SJCRH30 (cell line): ENCODE results near the gene GINM1. TPM values are rescaled to one million over a fixed set of nuclear protein-coding genes. Genes with fewer than 3 reads are reported as not detected.
A peak's percentile ranks its signal among the peaks of the same experiment; 100 is the strongest.

Experiments used
- DNase-seq, 2 experiments: peaks; one replicate each; pipeline ENCODE4 v3.0.0-alpha.2; 2015 to 2020
- H3K27ac ChIP-seq: fragments of 250-450 bp; sonication (Bioruptor Pico); 2 replicates; pipeline ENCODE4 v1.5.1; 2020; ENCODE audit warnings: mild to moderate bottlenecking, moderate library complexity
- H3K27me3 ChIP-seq: fragments of 250-450 bp; sonication (Bioruptor Pico); 2 replicates; pipeline ENCODE4 v1.5.1; 2020; ENCODE audit warnings: mild to moderate bottlenecking, moderate library complexity
- H3K36me3 ChIP-seq: fragments of 250-450 bp; sonication (Bioruptor Pico); 2 replicates; pipeline ENCODE4 v1.5.1; 2020; ENCODE audit warnings: mild to moderate bottlenecking, moderate library complexity
- H3K4me1 ChIP-seq: fragments of 250-450 bp; sonication (Bioruptor Pico); 2 replicates; pipeline ENCODE4 v1.5.1; 2020; ENCODE audit warnings: mild to moderate bottlenecking, moderate library complexity
- H3K4me3 ChIP-seq: fragments of 250-450 bp; sonication (Bioruptor Pico); 2 replicates; pipeline ENCODE4 v1.5.1; 2020; ENCODE audit warnings: mild to moderate bottlenecking, moderate library complexity
- H3K9me3 ChIP-seq: fragments of 250-450 bp; sonication (Bioruptor Pico); replicated peaks from 2 replicates; pipeline ENCODE4 v1.5.1; 2020; ENCODE audit warnings: mild to moderate bottlenecking, moderate library complexity
- total RNA-seq: library from RNA; depleted of rRNA; stranded (reverse); fragments of >200 nt; shearing (Covaris generic); gene quantifications from 2 replicates; pipeline ENCODE4 v1.2.3, GENCODE V29; 2014

GINM1 gene
- total RNA-seq, 1 experiment from 2014 or later, result 35.1 TPM

DNA sequence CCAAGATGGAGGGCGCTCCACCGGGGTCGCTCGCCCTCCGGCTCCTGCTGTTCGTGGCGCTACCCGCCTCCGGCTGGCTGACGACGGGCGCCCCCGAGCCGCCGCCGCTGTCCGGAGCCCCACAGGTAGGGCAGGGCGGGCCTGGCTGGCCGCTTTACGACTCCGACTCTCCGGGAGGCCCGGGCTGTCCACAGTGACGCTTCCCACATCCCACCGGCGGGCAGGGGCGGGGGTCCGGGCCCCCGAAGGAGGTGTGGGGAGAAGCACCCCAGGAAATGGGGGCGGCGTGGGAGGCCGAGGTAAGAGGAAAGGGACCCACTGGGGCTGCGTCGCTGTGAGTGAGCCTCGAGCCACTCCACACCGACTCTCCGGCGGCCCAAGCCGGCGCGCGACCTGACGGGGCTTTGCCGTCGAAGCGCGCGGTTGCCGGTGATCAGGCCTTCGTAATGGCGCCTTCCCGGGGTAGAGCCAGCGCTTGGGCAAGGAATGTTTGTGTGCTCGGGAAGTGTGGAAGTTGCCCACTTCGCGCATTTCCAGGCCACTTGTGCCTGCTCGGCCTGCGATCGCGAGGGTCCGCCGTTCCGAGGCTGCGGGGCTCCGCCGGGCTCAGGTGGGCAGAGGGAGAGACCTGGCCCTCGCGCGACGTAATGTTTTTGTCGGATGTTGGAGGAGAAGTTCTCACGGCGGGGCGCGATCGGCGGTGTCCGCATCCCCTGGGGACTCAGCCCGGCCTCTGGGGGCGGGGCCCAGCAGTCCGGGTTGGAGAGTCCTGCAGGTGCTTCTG is 427 bp downstream of the GINM1 start:
- H3K4me1 ChIP-seq, result no peaks in the 10 kb centered on the region; the same call in none of the 2 replicates
- peak overlapping the region; percentile 95 for H3K4me3 ChIP-seq
- H3K9me3 ChIP-seq, result no peaks in the 10 kb centered on the region
- peak; percentile 47 to 50 for DNase-seq
- H3K27ac ChIP-seq, result peak overlapping the region; percentile 66
- H3K36me3 ChIP-seq, result no peaks in the 10 kb centered on the region
- H3K27me3 ChIP-seq, result no peaks in the 10 kb centered on the region

- Histone ChIP-seq H3K4me1 (no peaks in the 10 kb centered on the region; the same call in none of the 2 replicates), H3K9me3 (no peaks in the 10 kb centered on the region), H3K27ac (no peak overlapping the region), H3K27me3 (no peaks in the 10 kb centered on the region), H3K36me3 (no peaks in the 10 kb centered on the region), H3K4me3 (peak overlapping the region; percentile 95)
- DNase-seq, result no peak
Measured at GRCh38 chr6:149567194-149567586, 1.0 kb downstream of the GINM1 start.

GRCh38 chr6:149567945-149568585 is 1.9 kb downstream of the GINM1 start:
- no peaks in the 10 kb centered on the region for H3K9me3 ChIP-seq
- H3K4me1 ChIP-seq, result no peaks in the 10 kb centered on the region; the same call in none of the 2 replicates
- H3K36me3 ChIP-seq, result peaks cover 3% of the 10 kb centered on the region; the same call in 1 of the 2 replicates
- no peaks in the 10 kb centered on the region for H3K27me3 ChIP-seq
- DNase-seq, result no peak
- H3K4me3 ChIP-seq, result no peak overlapping the region
- no peak overlapping the region for H3K27ac ChIP-seq

- no peaks in the 10 kb centered on the region for H3K4me1 ChIP-seq
- no peaks in the 10 kb centered on the region for H3K27me3 ChIP-seq
- no peak overlapping the region for H3K4me3 ChIP-seq
- DNase-seq, result no peak
- no peaks in the 10 kb centered on the region for H3K9me3 ChIP-seq
- no peak overlapping the region for H3K27ac ChIP-seq
- peaks cover 37% of the 10 kb centered on the region for H3K36me3 ChIP-seq
Measured at GRCh38 chr6:149580880-149581279, 14.7 kb downstream of the GINM1 start.

- H3K4me1 ChIP-seq, result no peaks in the 10 kb centered on the region
- DNase-seq, result no peak
- H3K4me3 ChIP-seq, result no peak overlapping the region
- no peaks in the 10 kb centered on the region for H3K27me3 ChIP-seq
- H3K27ac ChIP-seq, result no peak overlapping the region
- no peaks in the 10 kb centered on the region for H3K9me3 ChIP-seq
- peaks cover 41% of the 10 kb centered on the region for H3K36me3 ChIP-seq
Measured at GRCh38 chr6:149581349-149581748, 15.2 kb downstream of the GINM1 start.

GRCh38 chr6:149586149-149586548 is 20.0 kb downstream of the GINM1 start:
- H3K9me3 ChIP-seq, result no peaks in the 10 kb centered on the region
- no peak for DNase-seq
- no peak overlapping the region for H3K27ac ChIP-seq
- H3K27me3 ChIP-seq, result no peaks in the 10 kb centered on the region
- no peaks in the 10 kb centered on the region for H3K4me1 ChIP-seq
- no peak overlapping the region for H3K4me3 ChIP-seq
- H3K36me3 ChIP-seq, result peaks cover 59% of the 10 kb centered on the region

DNA sequence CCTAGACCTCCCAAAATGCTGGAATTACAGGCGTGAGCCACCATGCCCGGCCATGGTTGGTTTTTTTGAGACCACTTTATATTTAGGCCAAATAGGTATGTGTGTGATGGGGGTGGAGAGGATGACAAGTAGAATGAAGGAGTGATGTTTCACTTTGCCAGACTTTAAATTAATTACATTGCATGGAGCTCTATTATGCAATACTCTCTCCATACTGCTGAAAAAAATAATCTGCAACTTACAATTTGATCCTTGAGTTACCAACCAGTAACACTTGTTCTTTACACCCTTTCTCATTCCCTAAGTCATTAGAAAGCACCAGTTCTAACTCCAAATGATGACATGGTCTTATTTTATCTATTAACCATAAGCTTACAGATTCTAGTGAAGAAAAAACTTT is 26.8 kb downstream of the GINM1 start:
- Histone ChIP-seq H3K4me3 (no peak overlapping the region), H3K4me1 (no peaks in the 10 kb centered on the region), H3K27me3 (no peaks in the 10 kb centered on the region), H3K27ac (no peak overlapping the region), H3K36me3 (peaks cover 60% of the 10 kb centered on the region), H3K9me3 (no peaks in the 10 kb centered on the region)
- DNase-seq, result no peak

DNA sequence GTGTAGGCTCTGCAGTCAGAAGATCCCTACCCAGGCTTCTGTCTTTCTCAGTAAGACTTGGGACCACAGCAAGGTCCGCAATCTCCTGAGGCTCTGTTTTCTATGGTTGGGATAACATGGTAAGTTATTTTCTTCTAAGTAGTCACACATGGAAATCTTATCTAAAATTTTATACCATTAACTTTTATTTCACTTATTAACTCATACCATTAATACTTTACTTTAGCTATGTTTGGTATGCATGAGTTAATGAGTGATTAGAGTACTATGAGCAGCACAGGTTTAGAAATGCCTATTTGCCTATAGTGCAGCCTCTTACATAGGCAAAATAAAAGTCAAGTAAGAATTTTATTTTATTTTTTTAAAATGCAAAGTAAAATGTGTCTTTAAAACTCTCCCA is 27.2 kb downstream of the GINM1 start:
- peaks cover 56% of the 10 kb centered on the region for H3K36me3 ChIP-seq
- no peak for DNase-seq
- no peaks in the 10 kb centered on the region for H3K9me3 ChIP-seq
- no peaks in the 10 kb centered on the region for H3K27me3 ChIP-seq
- H3K27ac ChIP-seq, result no peak overlapping the region
- no peaks in the 10 kb centered on the region for H3K4me1 ChIP-seq
- H3K4me3 ChIP-seq, result no peak overlapping the region

DNA sequence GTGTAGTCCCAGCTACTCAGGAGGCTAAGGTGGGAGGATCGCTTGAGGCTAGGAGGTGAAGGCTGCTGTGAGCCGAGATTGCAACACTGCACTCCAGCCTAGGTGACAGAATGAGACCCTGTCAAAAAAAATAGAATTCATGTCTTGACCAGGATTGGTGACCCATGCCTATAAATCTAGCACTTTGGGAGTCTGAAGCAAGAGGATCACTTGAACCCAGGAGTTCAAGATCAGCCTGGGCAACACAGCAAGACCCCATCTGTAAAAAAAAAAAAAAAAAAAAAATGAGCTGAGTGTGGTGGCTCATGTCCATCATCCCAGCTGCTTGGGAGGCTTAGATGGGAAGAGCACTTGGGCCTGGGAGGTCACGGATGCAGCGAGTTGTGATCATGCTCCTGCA is 34.3 kb downstream of the GINM1 start:
- Histone ChIP-seq H3K27me3 (no peaks in the 10 kb centered on the region), H3K4me1 (no peaks in the 10 kb centered on the region), H3K27ac (no peak overlapping the region), H3K4me3 (no peak overlapping the region), H3K36me3 (peaks cover 28% of the 10 kb centered on the region), H3K9me3 (no peaks in the 10 kb centered on the region)
- no peak for DNase-seq

GRCh38 chr6:149608381-149608982 is 42.3 kb downstream of the GINM1 start:
- peaks cover 3% of the 10 kb centered on the region; the same call in 1 of the 2 replicates for H3K9me3 ChIP-seq
- no peak overlapping the region for H3K27ac ChIP-seq
- H3K4me3 ChIP-seq, result no peak overlapping the region
- H3K27me3 ChIP-seq, result no peaks in the 10 kb centered on the region
- peaks cover 6% of the 10 kb centered on the region; the same call in 1 of the 2 replicates for H3K36me3 ChIP-seq
- H3K4me1 ChIP-seq, result no peaks in the 10 kb centered on the region
- no peak for DNase-seq

GRCh38 chr6:149614337-149614736 is 48.2 kb downstream of the GINM1 start:
- no peak overlapping the region for H3K4me3 ChIP-seq
- no peak for DNase-seq
- H3K27me3 ChIP-seq, result no peaks in the 10 kb centered on the region
- peaks cover 12% of the 10 kb centered on the region for H3K36me3 ChIP-seq
- peaks cover 3% of the 10 kb centered on the region; the same call in 1 of the 2 replicates for H3K9me3 ChIP-seq
- H3K27ac ChIP-seq, result no peak overlapping the region
- H3K4me1 ChIP-seq, result no peaks in the 10 kb centered on the region

DNA sequence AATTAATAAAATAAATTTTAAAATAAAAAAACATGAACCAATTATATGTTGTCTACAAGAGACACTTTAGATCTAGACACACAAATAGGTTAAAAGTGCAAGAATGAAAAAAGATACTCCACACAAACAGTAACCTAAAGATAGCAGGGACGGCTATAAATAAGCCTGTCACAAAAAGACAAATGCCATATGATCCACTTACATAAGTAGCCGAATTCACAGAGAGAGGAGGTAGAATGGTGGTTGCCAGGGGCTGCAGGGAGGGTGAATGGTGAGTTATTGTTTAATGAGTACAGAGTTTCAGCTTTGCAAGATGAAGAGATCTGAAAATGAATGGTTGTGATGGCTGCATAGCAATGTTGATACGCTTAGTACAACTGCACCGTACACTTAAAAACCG is 49.6 kb downstream of the GINM1 start:
- no peak overlapping the region for H3K27ac ChIP-seq
- peaks cover 3% of the 10 kb centered on the region; the same call in 1 of the 2 replicates for H3K9me3 ChIP-seq
- H3K36me3 ChIP-seq, result peaks cover 21% of the 10 kb centered on the region
- no peak overlapping the region for H3K4me3 ChIP-seq
- H3K4me1 ChIP-seq, result no peaks in the 10 kb centered on the region
- no peaks in the 10 kb centered on the region for H3K27me3 ChIP-seq
- DNase-seq, result no peak

DNA sequence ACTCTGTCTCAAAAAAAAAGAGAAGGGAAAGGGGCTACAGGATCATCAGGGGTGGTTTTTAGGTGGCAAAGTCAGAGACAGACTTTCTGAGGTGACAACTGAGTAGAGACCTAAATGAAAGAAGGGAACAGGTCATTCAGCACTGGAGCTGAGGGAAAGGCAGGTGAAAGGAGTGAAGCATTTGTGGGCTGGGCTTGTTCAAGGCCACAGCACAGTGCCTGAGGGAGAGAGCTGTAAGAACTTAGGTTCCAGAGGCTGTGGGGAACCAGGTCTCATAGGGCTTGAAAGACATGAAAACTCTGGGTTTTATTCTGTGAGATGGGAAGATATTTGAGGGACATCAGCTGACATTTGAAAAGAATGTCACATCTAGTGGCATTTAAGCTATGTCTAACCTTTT is 61.5 kb downstream of the GINM1 start:
- H3K9me3 ChIP-seq, result no peaks in the 10 kb centered on the region
- H3K27ac ChIP-seq, result no peak overlapping the region
- peaks cover 28% of the 10 kb centered on the region for H3K36me3 ChIP-seq
- H3K4me1 ChIP-seq, result no peaks in the 10 kb centered on the region
- H3K4me3 ChIP-seq, result no peak overlapping the region
- DNase-seq, result no peak
- H3K27me3 ChIP-seq, result no peaks in the 10 kb centered on the region

DNA sequence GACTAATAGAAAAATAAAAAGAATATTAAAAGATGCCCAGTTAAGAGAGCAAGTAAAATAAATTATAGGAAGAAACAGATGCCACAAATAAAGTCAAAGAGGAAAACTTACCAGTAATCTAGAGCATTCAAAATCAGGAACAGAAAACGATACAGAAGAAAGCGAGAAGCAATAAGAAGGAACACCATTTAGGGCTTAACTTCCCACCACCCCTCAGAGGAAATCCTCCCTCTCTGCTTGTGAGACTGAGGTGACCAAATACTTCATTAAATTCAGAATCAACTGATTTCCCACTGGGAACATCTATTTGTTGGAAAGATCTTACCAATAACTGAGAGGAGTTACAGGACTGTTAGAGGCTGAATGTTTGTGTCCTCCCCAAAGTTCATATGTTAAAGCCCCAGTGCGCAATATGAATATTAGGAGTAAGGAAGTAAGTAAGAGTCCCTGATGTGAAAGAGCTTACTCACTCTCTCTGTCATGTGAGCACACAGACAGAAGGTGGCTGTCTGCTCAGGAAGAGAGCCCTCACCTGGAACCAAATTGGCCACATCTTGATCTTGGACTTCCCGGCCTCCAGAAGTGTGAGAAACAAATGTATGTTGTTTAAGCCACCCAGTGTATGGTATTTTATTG is 62.8 kb downstream of the GINM1 start:
- peaks cover 23% of the 10 kb centered on the region for H3K36me3 ChIP-seq
- no peaks in the 10 kb centered on the region for H3K4me1 ChIP-seq
- no peak overlapping the region for H3K4me3 ChIP-seq
- no peak overlapping the region for H3K27ac ChIP-seq
- DNase-seq, result no peak
- no peaks in the 10 kb centered on the region for H3K9me3 ChIP-seq
- no peaks in the 10 kb centered on the region for H3K27me3 ChIP-seq

DNA sequence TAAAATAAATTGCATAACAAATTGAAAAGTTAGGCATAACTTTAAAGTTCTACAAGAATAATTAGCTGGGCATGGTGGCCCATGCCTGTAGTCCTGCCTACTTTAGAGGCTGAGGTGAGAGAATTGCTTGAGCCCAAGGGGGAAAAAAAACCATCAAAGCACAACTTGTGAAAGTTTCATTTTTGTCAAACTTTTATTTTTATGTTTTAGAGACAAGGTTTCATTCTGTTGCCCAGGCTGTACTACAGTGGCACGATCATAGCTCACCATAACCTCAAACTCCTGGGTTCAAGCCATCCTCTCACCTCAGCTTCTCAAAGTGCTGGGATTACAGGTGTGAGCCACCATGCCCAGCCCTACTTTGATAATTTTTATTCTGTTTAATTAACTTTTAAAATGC is 68.1 kb downstream of the GINM1 start:
- no peak overlapping the region for H3K4me3 ChIP-seq
- no peaks in the 10 kb centered on the region for H3K4me1 ChIP-seq
- no peaks in the 10 kb centered on the region for H3K9me3 ChIP-seq
- no peaks in the 10 kb centered on the region for H3K27me3 ChIP-seq
- no peak overlapping the region for H3K27ac ChIP-seq
- DNase-seq, result no peak
- H3K36me3 ChIP-seq, result peaks cover 22% of the 10 kb centered on the region
